SU-DHL-6 (cell line): ENCODE data around the gene SELENOO.

Experiments used
- H2AFZ ChIP-seq: fragments of 200-600 bp; sonication (generic); 2 replicates; pipeline ENCODE4 v1.6.1; 2014; ENCODE audit warnings: low read depth, mild to moderate bottlenecking, moderate library complexity, mixed read lengths, antibody characterized with exemption, low read length; ENCODE audit not compliant: severe bottlenecking
- H3F3A ChIP-seq: fragments of 200-600 bp; shearing (Covaris generic); 2 replicates; pipeline ENCODE4 v1.6.0; 2016; ENCODE audit warnings: antibody characterized with exemption, mild to moderate bottlenecking; ENCODE audit not compliant: insufficient read depth
- H3K27ac ChIP-seq: fragments of 200-600 bp; sonication (generic); 2 replicates; pipeline ENCODE4 v1.5.1; 2016; ENCODE audit warnings: low read depth, mild to moderate bottlenecking, low read length, moderate library complexity, mixed read lengths
- H3K27me3 ChIP-seq: fragments of 200-600 bp; sonication (generic), shearing (Covaris generic); 2 replicates; pipeline ENCODE4 v1.6.0; 2014; ENCODE audit warnings: mild to moderate bottlenecking, low read length
- H3K36me3 ChIP-seq: fragments of 200-600 bp; sonication (generic); 2 replicates; pipeline ENCODE4 v1.6.1; 2014; ENCODE audit warnings: mild to moderate bottlenecking, low read length, mixed read lengths
- H3K4me2 ChIP-seq: fragments of 300-600, 200-600 bp; shearing (Covaris generic), sonication (generic); 2 replicates; pipeline ENCODE4 v1.6.0; 2014; ENCODE audit warnings: low read length, low read depth, mild to moderate bottlenecking; ENCODE audit not compliant: poor library complexity, severe bottlenecking
- H3K4me3 ChIP-seq: fragments of 200-600 bp; sonication (generic); 2 replicates; pipeline ENCODE4 v1.5.1; 2014; ENCODE audit warnings: antibody characterized with exemption, low read length, mild to moderate bottlenecking, mixed read lengths; ENCODE audit not compliant: insufficient read depth, poor library complexity, severe bottlenecking
- H3K79me2 ChIP-seq: fragments of 200-600 bp; sonication (generic); 2 replicates; pipeline ENCODE4 v1.6.1; 2014; ENCODE audit warnings: mild to moderate bottlenecking, low read length, moderate library complexity; ENCODE audit not compliant: insufficient read depth
- H3K9ac ChIP-seq: fragments of 200-600 bp; sonication (generic); 2 replicates; pipeline ENCODE4 v1.7.0; 2014; ENCODE audit warnings: mild to moderate bottlenecking, low read length
- H3K9me2 ChIP-seq: fragments of 200-600 bp; sonication (generic); replicated peaks from 2 replicates; pipeline ENCODE4 v1.6.1; 2014; ENCODE audit warnings: low read length; ENCODE audit not compliant: insufficient read depth
- H3K9me3 ChIP-seq: fragments of 200-600 bp; sonication (generic); 2 replicates; pipeline ENCODE4 v1.6.1; 2014; ENCODE audit warnings: low read length, mixed read lengths; ENCODE audit not compliant: insufficient read depth
- H4K20me1 ChIP-seq: fragments of 200-600 bp; sonication (generic); 2 replicates; pipeline ENCODE4 v1.6.1; 2014; ENCODE audit warnings: low read depth, mild to moderate bottlenecking, antibody characterized with exemption, low read length, moderate library complexity, mixed read lengths
- CTCF ChIP-seq: fragments of 200-600 bp; sonication (generic); IDR thresholded peaks from one replicate; pipeline ENCODE4 v1.5.1; 2017; ENCODE audit warnings: antibody characterized with exemption, mild to moderate bottlenecking, low read length, moderate library complexity; ENCODE audit not compliant: insufficient read depth, poor library complexity, severe bottlenecking
- EZH2phosphoT487 ChIP-seq: fragments of 200-600 bp; sonication (generic), shearing (Covaris generic); conservative IDR thresholded peaks from 2 replicates; pipeline ENCODE4 v1.6.1; 2018; ENCODE audit warnings: mild to moderate bottlenecking, antibody characterized with exemption, low read length, moderate library complexity, mixed read lengths

Gene SELENOO

DNA sequence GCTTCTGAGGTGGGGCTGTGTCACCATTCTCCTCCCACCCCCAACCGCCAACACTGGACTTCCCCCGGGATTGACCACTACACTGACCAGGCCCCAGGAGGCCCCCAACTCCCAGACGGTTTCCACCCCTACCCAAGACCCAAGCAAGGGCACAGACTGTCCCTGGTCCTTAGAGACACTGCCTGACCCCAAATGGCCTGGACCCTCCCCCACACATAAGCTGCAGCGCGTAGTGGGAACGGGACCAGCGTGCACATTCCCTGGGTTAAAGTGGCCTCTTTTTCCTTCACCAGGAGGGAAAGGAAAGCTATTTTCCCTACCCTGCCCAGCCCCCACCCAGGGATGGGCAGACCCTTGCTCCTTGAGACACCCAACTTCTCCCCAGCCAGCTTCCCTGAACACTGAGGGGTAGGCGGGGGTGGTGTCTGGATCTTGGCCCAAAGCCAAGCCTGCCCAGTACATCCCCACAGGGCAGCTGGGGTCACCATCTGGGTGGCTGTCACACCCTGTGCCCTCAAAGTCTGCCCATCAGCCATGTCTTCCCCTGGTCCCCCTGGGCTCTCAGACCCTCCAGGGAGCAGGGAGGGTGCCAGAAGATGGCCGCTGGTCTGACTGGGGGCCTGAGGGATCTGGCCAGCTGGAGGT, 62.3 kb downstream of the SELENOO start:
- Histone ChIP-seq H3K9ac (no peak overlapping the region), H3K4me3 (no peak overlapping the region), H3K36me3 (no peaks in the 10 kb centered on the region), H3K9me2 (no peaks in the 10 kb centered on the region), H4K20me1 (no peaks in the 10 kb centered on the region), H3K4me2 (no peak overlapping the region), H3K27ac (no peak overlapping the region), H2AFZ (no peak overlapping the region), H3K79me2 (no peaks in the 10 kb centered on the region), H3K27me3 (no peaks in the 10 kb centered on the region), H3F3A (no peaks in the 10 kb centered on the region), H3K9me3 (no peaks in the 10 kb centered on the region)
- TF ChIP-seq CTCF (no peak), EZH2phosphoT487 (no peak)

- no peak for TF ChIP-seq CTCF
- TF ChIP-seq EZH2phosphoT487: no peak
- Histone ChIP-seq H3K9me2 (no peaks in the 10 kb centered on the region), H4K20me1 (no peaks in the 10 kb centered on the region), H3K9me3 (no peaks in the 10 kb centered on the region), H3K27ac (no peak overlapping the region), H3K4me3 (no peak overlapping the region), H2AFZ (no peak overlapping the region), H3K4me2 (no peak overlapping the region), H3F3A (no peaks in the 10 kb centered on the region), H3K27me3 (no peaks in the 10 kb centered on the region), H3K36me3 (no peaks in the 10 kb centered on the region), H3K9ac (no peak overlapping the region), H3K79me2 (no peaks in the 10 kb centered on the region)
Measured at GRCh38 chr22:50264104-50264745, 63.4 kb downstream of the SELENOO start.

- H3K36me3 ChIP-seq: no peaks in the 10 kb centered on the region
- H3F3A ChIP-seq: no peaks in the 10 kb centered on the region
- no peak overlapping the region for H3K4me3 ChIP-seq
- no peak overlapping the region for H3K27ac ChIP-seq
- TF ChIP-seq EZH2phosphoT487 (no peak), CTCF (no peak)
- no peak overlapping the region for H2AFZ ChIP-seq
- H3K9me2 ChIP-seq: no peaks in the 10 kb centered on the region
- H3K27me3 ChIP-seq: no peaks in the 10 kb centered on the region
- H3K9ac ChIP-seq: no peak overlapping the region
- H3K79me2 ChIP-seq: no peaks in the 10 kb centered on the region
- no peaks in the 10 kb centered on the region for H3K9me3 ChIP-seq
- no peak overlapping the region for H3K4me2 ChIP-seq
- no peaks in the 10 kb centered on the region for H4K20me1 ChIP-seq
Measured at GRCh38 chr22:50264946-50265669, 64.3 kb downstream of the SELENOO start.
